ENCODE data around the gene SETD1A.

DNA sequence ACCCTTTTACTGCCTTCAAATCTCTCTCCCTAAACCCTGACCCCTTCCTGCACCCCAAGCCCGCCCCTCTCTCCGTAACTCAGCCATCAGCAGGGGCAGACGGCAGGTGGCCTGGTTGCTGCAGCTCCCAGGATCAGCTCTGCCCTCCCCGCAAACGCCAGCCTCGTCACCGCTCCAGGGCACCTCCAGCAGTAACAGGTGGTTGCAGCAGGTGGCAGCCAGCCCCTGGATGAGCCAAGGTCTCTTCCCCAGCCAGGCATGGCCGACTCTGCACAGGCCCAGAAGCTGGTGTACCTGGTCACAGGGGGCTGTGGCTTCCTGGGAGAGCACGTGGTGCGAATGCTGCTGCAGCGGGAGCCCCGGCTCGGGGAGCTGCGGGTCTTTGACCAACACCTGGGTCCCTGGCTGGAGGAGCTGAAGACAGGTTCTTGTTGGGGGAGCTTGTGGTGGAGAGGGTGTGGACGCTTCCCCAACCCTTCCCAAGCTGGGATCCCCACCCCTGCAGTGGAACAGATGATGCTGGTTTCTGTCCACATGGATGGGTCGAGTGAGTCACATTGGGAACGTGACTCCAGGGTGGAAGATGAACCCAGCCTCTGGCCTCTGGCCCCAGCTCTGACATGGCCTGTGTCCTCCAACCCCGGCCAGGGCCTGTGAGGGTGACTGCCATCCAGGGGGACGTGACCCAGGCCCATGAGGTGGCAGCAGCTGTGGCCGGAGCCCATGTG is 28.0 kb downstream of the SETD1A start:
- no peak for TF ChIP-seq STAT6 (CRISPR knock-in tag; IDR thresholded peaks at IDR 0.05)
- no peak for TF ChIP-seq ZBTB17 (CRISPR knock-in tag; IDR thresholded peaks at IDR 0.05)
- TF ChIP-seq, protein P1, sequence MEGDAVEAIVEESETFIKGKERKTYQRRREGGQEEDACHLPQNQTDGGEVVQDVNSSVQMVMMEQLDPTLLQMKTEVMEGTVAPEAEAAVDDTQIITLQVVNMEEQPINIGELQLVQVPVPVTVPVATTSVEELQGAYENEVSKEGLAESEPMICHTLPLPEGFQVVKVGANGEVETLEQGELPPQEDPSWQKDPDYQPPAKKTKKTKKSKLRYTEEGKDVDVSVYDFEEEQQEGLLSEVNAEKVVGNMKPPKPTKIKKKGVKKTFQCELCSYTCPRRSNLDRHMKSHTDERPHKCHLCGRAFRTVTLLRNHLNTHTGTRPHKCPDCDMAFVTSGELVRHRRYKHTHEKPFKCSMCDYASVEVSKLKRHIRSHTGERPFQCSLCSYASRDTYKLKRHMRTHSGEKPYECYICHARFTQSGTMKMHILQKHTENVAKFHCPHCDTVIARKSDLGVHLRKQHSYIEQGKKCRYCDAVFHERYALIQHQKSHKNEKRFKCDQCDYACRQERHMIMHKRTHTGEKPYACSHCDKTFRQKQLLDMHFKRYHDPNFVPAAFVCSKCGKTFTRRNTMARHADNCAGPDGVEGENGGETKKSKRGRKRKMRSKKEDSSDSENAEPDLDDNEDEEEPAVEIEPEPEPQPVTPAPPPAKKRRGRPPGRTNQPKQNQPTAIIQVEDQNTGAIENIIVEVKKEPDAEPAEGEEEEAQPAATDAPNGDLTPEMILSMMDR (IDR thresholded peaks at IDR 0.05 in 2 of 3, conservative IDR thresholded peaks at IDR 0.05 in 1 of 3; ENCODE audit: insufficient read depth in 2 of 3, low read depth in 1 of 3, low read length in 3 of 3) = peak in 2 of 3 experiments; percentile 61 to 66; a peak in 5 of 6 replicates
- TF ChIP-seq SIN3A (IDR thresholded peaks at IDR 0.05; ENCODE audit: borderline replicate concordance in 2 of 2, control insufficient read depth in 1 of 2, low read depth in 2 of 2, low read length in 2 of 2) = no peak
- no peak for TF ChIP-seq NFE2L1 (tag; IDR thresholded peaks at IDR 0.05; ENCODE audit: borderline replicate concordance, low read depth)
- TF ChIP-seq, protein P2, sequence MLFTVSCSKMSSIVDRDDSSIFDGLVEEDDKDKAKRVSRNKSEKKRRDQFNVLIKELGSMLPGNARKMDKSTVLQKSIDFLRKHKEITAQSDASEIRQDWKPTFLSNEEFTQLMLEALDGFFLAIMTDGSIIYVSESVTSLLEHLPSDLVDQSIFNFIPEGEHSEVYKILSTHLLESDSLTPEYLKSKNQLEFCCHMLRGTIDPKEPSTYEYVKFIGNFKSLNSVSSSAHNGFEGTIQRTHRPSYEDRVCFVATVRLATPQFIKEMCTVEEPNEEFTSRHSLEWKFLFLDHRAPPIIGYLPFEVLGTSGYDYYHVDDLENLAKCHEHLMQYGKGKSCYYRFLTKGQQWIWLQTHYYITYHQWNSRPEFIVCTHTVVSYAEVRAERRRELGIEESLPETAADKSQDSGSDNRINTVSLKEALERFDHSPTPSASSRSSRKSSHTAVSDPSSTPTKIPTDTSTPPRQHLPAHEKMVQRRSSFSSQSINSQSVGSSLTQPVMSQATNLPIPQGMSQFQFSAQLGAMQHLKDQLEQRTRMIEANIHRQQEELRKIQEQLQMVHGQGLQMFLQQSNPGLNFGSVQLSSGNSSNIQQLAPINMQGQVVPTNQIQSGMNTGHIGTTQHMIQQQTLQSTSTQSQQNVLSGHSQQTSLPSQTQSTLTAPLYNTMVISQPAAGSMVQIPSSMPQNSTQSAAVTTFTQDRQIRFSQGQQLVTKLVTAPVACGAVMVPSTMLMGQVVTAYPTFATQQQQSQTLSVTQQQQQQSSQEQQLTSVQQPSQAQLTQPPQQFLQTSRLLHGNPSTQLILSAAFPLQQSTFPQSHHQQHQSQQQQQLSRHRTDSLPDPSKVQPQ (CRISPR knock-in tag; IDR thresholded peaks at IDR 0.05; ENCODE audit: borderline replicate concordance) = no peak
- TF ChIP-seq NBN (IDR thresholded peaks at IDR 0.05; ENCODE audit: low read depth) = no peak
- TF ChIP-seq EZH2 (IDR thresholded peaks at IDR 0.05; ENCODE audit: borderline replicate concordance, low read depth, low read length) = no peak
- TF ChIP-seq NR3C1 (CRISPR knock-in tag; IDR thresholded peaks at IDR 0.05) = no peak
